Brain microvascular endothelial cell (primary cell): ENCODE data around the gene GGA3.
A peak's percentile ranks its signal among the peaks of the same experiment; 100 is the strongest.
"Not testable (repeated sequence)": the region's sequence is repeated elsewhere in the genome, so short reads cannot be mapped to it uniquely, and the experiment has no call there.

Experiments
- DNase-seq: peaks from one replicate; pipeline ENCODE4 v3.0.0-alpha.2; 2020
- H3K27ac ChIP-seq: fragments of 250-450 bp; sonication (Bioruptor Pico); 2 replicates; pipeline ENCODE4 v1.5.1; 2020; ENCODE audit warnings: mild to moderate bottlenecking, moderate library complexity
- H3K27me3 ChIP-seq: fragments of 250-450 bp; sonication (Bioruptor Pico); replicated peaks from 2 replicates; pipeline ENCODE4 v1.5.1; 2020; ENCODE audit warnings: mild to moderate bottlenecking
- H3K36me3 ChIP-seq: fragments of 250-450 bp; sonication (Bioruptor Pico); replicated peaks from 2 replicates; pipeline ENCODE4 v1.5.1; 2020; ENCODE audit warnings: mild to moderate bottlenecking
- H3K4me3 ChIP-seq: 2 replicates; pipeline ENCODE4 v1.5.1; 2011; ENCODE audit warnings: low read depth, mild to moderate bottlenecking, control low read depth, low read length, moderate library complexity
- in situ Hi-C: cut with HindIII; loops from 2 replicates; pipeline ENCODE4 v1.10.0; 2017; ENCODE audit warnings: low sequenced_read_pairs, low pct_ligation_motif_present
- TF ChIP-seq, protein P1 (sequence below): IDR thresholded peaks from 2 replicates; pipeline ENCODE4 v1.5.1; 2011; ENCODE audit warnings: low read depth, mild to moderate bottlenecking, moderate library complexity, low read length, control low read depth, inconsistent platforms; ENCODE audit errors: missing control alignments

Gene GGA3

DNA sequence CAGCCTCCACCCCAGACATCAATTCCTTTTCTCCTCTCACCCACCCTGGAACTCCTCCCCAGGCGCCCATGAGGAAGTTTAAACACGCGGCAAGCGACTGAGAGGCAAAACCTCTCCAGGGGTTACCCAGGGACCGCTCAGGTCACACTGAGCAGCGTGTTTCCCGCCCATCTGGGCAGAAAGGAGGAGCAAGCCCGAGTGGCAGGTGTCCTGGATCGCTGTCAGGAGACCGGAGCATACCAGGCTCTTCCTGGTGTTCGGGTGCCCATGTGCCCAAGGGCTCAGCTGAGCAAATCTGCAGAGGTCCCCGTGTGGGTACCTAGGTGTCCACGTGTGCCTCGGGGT lies 27.3 kb upstream of the GGA3 start:
- in situ Hi-C loops, result no loop called here
- H3K4me3 ChIP-seq, result peak overlapping the region; percentile 87
- no peak for DNase-seq
- H3K27ac ChIP-seq, result peak overlapping the region; percentile 23
- H3K27me3 ChIP-seq, result no peaks in the 10 kb centered on the region
- H3K36me3 ChIP-seq, result peaks cover 7% of the 10 kb centered on the region
- TF ChIP-seq, protein P1, sequence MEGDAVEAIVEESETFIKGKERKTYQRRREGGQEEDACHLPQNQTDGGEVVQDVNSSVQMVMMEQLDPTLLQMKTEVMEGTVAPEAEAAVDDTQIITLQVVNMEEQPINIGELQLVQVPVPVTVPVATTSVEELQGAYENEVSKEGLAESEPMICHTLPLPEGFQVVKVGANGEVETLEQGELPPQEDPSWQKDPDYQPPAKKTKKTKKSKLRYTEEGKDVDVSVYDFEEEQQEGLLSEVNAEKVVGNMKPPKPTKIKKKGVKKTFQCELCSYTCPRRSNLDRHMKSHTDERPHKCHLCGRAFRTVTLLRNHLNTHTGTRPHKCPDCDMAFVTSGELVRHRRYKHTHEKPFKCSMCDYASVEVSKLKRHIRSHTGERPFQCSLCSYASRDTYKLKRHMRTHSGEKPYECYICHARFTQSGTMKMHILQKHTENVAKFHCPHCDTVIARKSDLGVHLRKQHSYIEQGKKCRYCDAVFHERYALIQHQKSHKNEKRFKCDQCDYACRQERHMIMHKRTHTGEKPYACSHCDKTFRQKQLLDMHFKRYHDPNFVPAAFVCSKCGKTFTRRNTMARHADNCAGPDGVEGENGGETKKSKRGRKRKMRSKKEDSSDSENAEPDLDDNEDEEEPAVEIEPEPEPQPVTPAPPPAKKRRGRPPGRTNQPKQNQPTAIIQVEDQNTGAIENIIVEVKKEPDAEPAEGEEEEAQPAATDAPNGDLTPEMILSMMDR, result no peak

DNA sequence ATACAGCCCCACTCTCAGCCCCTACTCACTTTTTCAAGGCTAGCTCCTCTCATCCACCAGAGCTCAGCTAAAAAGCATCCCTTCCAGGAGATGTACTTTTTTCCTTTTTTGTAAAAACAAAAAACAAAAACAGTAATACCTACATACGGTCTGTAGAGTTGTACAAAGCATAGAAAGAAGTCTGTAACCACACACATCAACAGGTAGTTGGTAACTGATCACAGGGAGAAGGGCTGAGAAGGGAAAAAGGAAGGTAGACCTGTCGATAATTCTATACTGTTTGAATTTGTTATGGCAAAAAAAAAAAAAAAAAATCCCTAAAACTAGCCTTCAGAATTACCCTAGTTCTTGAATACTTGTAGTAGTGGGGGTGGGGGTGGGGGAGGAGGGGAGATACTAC lies 27.0 kb upstream of the GGA3 start:
- DNase-seq, result no peak
- no peaks in the 10 kb centered on the region for H3K27me3 ChIP-seq
- in situ Hi-C loops, result no loop called here
- TF ChIP-seq, protein P1, result no peak
- H3K36me3 ChIP-seq, result peaks cover 7% of the 10 kb centered on the region
- H3K27ac ChIP-seq, result no peak overlapping the region
- H3K4me3 ChIP-seq, result peak overlapping the region; percentile 87

- Histone ChIP-seq H3K27me3 (no peaks in the 10 kb centered on the region), H3K27ac (no peak overlapping the region), H3K36me3 (peaks cover 7% of the 10 kb centered on the region), H3K4me3 (no peak overlapping the region)
- no peak for DNase-seq
- in situ Hi-C loops, result no loop called here
- TF ChIP-seq, protein P1, result no peak
Measured at GRCh38 chr17:75287221-75287620, 25.8 kb upstream of the GGA3 start.

- no peak overlapping the region for H3K4me3 ChIP-seq
- TF ChIP-seq, protein P1, result no peak
- in situ Hi-C loops, result no loop called here
- no peak for DNase-seq
- H3K27ac ChIP-seq, result no peak overlapping the region
- peaks cover 10% of the 10 kb centered on the region for H3K36me3 ChIP-seq
- H3K27me3 ChIP-seq, result no peaks in the 10 kb centered on the region
Measured at GRCh38 chr17:75285123-75285522, 23.7 kb upstream of the GGA3 start.

DNA sequence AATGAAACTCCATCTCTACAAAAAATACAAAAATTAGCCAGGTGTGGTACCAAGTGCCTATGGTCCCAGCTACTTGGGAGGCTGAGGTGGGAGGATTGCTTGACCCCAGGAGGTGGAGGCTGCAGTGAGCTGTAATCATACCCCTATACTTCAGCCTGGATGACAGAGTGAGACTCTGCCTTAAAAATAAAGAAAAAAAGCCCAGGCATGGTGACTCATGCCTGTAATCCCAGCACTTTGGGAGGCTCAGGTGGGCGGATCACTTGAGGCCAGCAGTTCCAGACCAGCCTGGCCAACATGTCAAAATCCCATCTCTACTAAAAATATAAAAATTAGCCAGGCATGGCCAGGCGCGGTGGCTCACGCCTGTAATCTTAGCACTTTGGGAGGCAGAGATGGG lies 18.8 kb upstream of the GGA3 start:
- in situ Hi-C loops, H3K36me3 ChIP-seq, H3K4me3 ChIP-seq, H3K27ac ChIP-seq, H3K27me3 ChIP-seq, DNase-seq: not testable (repeated sequence)

- H3K36me3 ChIP-seq, result peaks cover 3% of the 10 kb centered on the region
- DNase-seq, result no peak
- H3K27me3 ChIP-seq, result no peaks in the 10 kb centered on the region
- H3K27ac ChIP-seq, result no peak overlapping the region
- TF ChIP-seq, protein P1, result no peak
- no peak overlapping the region for H3K4me3 ChIP-seq
- in situ Hi-C loops, result no loop called here
Measured at GRCh38 chr17:75277664-75278071, 16.3 kb upstream of the GGA3 start.
